Endothelial cell of umbilical vein (primary cell): Measurements from ENCODE around the gene SCGB3A1. TPM values are rescaled to one million over a fixed set of nuclear protein-coding genes. Genes with fewer than 3 reads are reported as not detected.

ENCODE experiments used
- BruUV-seq: library from RNA; stranded (reverse); fragments of 400-500 nt; replicated peaks from 2 replicates; lab custom pipeline; 2021; lab: Mats Ljungman, UMichigan
- CTCF ChIA-PET: fragments of 300-600, 350-600 bp; sonication (Branson Sonifier 250); formaldehyde crosslinking; loops from one replicate; lab custom pipeline; 2021; ENCODE audit warnings: antibody characterized with exemption, inconsistent platforms; lab: Charles Lee
- POLR2A ChIA-PET: fragments of 300-600, 350-600 bp; sonication (Branson Sonifier 250); formaldehyde crosslinking; loops from one replicate; lab custom pipeline; 2021; ENCODE audit warnings: antibody characterized with exemption, inconsistent platforms; lab: Charles Lee
- DNase-seq: peaks from one replicate; pipeline ENCODE4 v3.0.0-alpha.2; 2011; ENCODE audit warnings: low read depth, low spot score
- FAIRE-seq: peaks from 2 replicates; lab custom pipeline; 2011; peaks lifted over from hg19 to GRCh38; lab: Jason Lieb, UNC
- H2AFZ ChIP-seq: 2 replicates; pipeline ENCODE4 v1.6.0; 2012; ENCODE audit warnings: low read depth, low read length, control low read depth, inconsistent platforms
- H3K27ac ChIP-seq: 2 replicates; pipeline ENCODE4 v1.5.1; 2011; ENCODE audit warnings: low read depth, mild to moderate bottlenecking, control low read depth, low read length, moderate library complexity; ENCODE audit not compliant: insufficient read depth
- H3K27me3 ChIP-seq, 2 experiments: 2 replicates each; pipeline versions ENCODE4 v1.6.0 to v1.6.1; 2011; ENCODE audit warnings: low read length in 2 of 2, mixed read lengths in 1 of 2; ENCODE audit not compliant: control insufficient read depth in 2 of 2, insufficient read depth in 2 of 2
- H3K36me3 ChIP-seq, 2 experiments: 2 replicates in 1 of 2; 3 replicates in 1 of 2; pipeline ENCODE4 v1.5.1; 2011; ENCODE audit warnings: low read length in 2 of 2, mild to moderate bottlenecking in 1 of 2, moderate library complexity in 1 of 2; ENCODE audit not compliant: control insufficient read depth in 2 of 2, insufficient read depth in 2 of 2; ENCODE audit errors: extremely low read depth in 1 of 2
- H3K4me1 ChIP-seq: 3 replicates; pipeline ENCODE4 v1.5.1; 2011; ENCODE audit warnings: mild to moderate bottlenecking, low read length; ENCODE audit not compliant: control insufficient read depth, insufficient read depth; ENCODE audit errors: extremely low read depth
- H3K4me2 ChIP-seq: 2 replicates; pipeline ENCODE4 v1.6.1; 2011; ENCODE audit warnings: low read length, control low read depth, mixed read lengths; ENCODE audit not compliant: insufficient read depth
- H3K4me3 ChIP-seq, 3 experiments: fragments of 200-600 bp in 1 of 3; sonication (generic), shearing (Covaris generic) in 1 of 3; replicated peaks in 1 of 3; 2 replicates each; pipeline ENCODE4 v1.5.1; 2011 to 2016; ENCODE audit warnings: control low read depth in 3 of 3, low read length in 3 of 3, mild to moderate bottlenecking in 2 of 3, inconsistent platforms in 1 of 3, low read depth in 1 of 3, moderate library complexity in 1 of 3; ENCODE audit not compliant: insufficient read depth in 1 of 3
- H3K79me2 ChIP-seq: 2 replicates; pipeline ENCODE4 v1.6.0; 2012; ENCODE audit warnings: low read length, inconsistent platforms; ENCODE audit not compliant: control insufficient read depth, insufficient read depth
- H3K9ac ChIP-seq: replicated peaks from 2 replicates; pipeline ENCODE3; 2011; ENCODE audit warnings: low read length, control low read depth; ENCODE audit not compliant: insufficient read depth; ENCODE audit errors: extremely low read depth
- H3K9me1 ChIP-seq: replicated peaks from 3 replicates; pipeline ENCODE4 v1.6.0; 2011; ENCODE audit warnings: mild to moderate bottlenecking, low read length; ENCODE audit not compliant: control insufficient read depth, insufficient read depth; ENCODE audit errors: extremely low read depth
- H3K9me3 ChIP-seq: replicated peaks from 2 replicates; pipeline ENCODE4 v1.5.1; 2012; ENCODE audit warnings: low read length, inconsistent platforms; ENCODE audit not compliant: control insufficient read depth, insufficient read depth
- H4K20me1 ChIP-seq: replicated peaks from 2 replicates; pipeline ENCODE3; 2011; ENCODE audit warnings: mild to moderate bottlenecking, low read length; ENCODE audit not compliant: control insufficient read depth, insufficient read depth; ENCODE audit errors: extremely low read depth
- CTCF ChIP-seq, 2 donors: IDR thresholded peaks; 1 replicate in 1 of 2; 2 replicates in 1 of 2; pipeline ENCODE4 v1.5.1; 2011; ENCODE audit warnings: low read length in 2 of 2, mild to moderate bottlenecking in 2 of 2, moderate library complexity in 2 of 2, control low read depth in 1 of 2, inconsistent platforms in 1 of 2, low read depth in 1 of 2; ENCODE audit not compliant: insufficient read depth in 1 of 2; ENCODE audit errors: extremely low read depth in 1 of 2
- EZH2 ChIP-seq: IDR thresholded peaks from 2 replicates; pipeline ENCODE4 v1.6.1; 2012; ENCODE audit warnings: borderline replicate concordance, low read depth, mild to moderate bottlenecking, moderate library complexity, low read length, inconsistent platforms; ENCODE audit not compliant: severe bottlenecking
- FOS ChIP-seq: IDR thresholded peaks from 2 replicates; pipeline ENCODE4 v1.6.1; 2011; ENCODE audit warnings: mild to moderate bottlenecking, low read length, moderate library complexity, borderline replicate concordance; ENCODE audit not compliant: insufficient read depth
- GATA2 ChIP-seq: IDR thresholded peaks from 2 replicates; pipeline ENCODE4 v1.7.0; 2011; ENCODE audit warnings: low read depth, mild to moderate bottlenecking, moderate library complexity, mixed read lengths, low read length; ENCODE audit not compliant: insufficient read length, insufficient read depth
- JUN ChIP-seq: IDR thresholded peaks from 2 replicates; pipeline ENCODE4 v1.6.1; 2011; ENCODE audit warnings: borderline replicate concordance, low read depth; ENCODE audit not compliant: insufficient read length, insufficient read depth
- MAX ChIP-seq: IDR thresholded peaks from 2 replicates; pipeline ENCODE4 v1.6.1; 2011; ENCODE audit not compliant: insufficient read depth, insufficient read length
- MYC ChIP-seq: IDR thresholded peaks from one replicate; pipeline ENCODE4 v1.6.1; 2011; ENCODE audit warnings: mild to moderate bottlenecking, low read depth, low read length
- POLR2A ChIP-seq: IDR thresholded peaks from 2 replicates; pipeline ENCODE4 v1.6.1; 2012; ENCODE audit warnings: low read depth, mild to moderate bottlenecking, control low read depth, low read length
- POLR2AphosphoS5 ChIP-seq: IDR thresholded peaks from 2 replicates; pipeline ENCODE4 v1.6.1; 2012; ENCODE audit warnings: low read depth, mild to moderate bottlenecking, control low read depth, low read length, moderate library complexity; ENCODE audit not compliant: insufficient read depth
- dilution Hi-C: fragments of 300-500 bp; cut with MboI; formaldehyde crosslinking; loops from one replicate; pipeline ENCODE4 v1.15.0; 2019; ENCODE audit warnings: low sequenced_read_pairs; ENCODE audit not compliant: extremely low pct_ligation_motif_present
- intact Hi-C: fragments of 100-400 bp; cut with micrococcal nuclease; formaldehyde crosslinking; loops from one replicate; pipeline ENCODE4 v1.10.0; 2022
- polyA plus RNA-seq, 4 experiments: library from polyadenylated mRNA; depleted of rRNA in 3 of 4; stranded (reverse) in 3 of 4; unstranded in 1 of 4; fragments of >200 nt; gene quantifications; 2 replicates each; pipeline versions ENCODE4 v1.2.1 to v1.2.3, GENCODE V29; 2011 to 2012; ENCODE audit warnings: missing spikeins in 1 of 4
- total RNA-seq: library from RNA; stranded (reverse); gene quantifications from 2 replicates; pipeline ENCODE4 v1.2.3, GENCODE V29; 2021

The SCGB3A1 gene
- total and polyA plus RNA-seq, 2 donors (not counting 3 experiments of a cell fraction or from before 2014, with no cell fraction given) = 0.73 TPM; not detected in 1

- no TSS peak for BruUV-seq
- dilution Hi-C loops (no loop called here), intact Hi-C loops (loop anchor here (1.0 to 2.0 kb wide), 2 partner anchors 22 to 47 kb away; no protein-coding TSS in a partner anchor)
- no peak overlapping the region for H3K4me3 ChIP-seq
- ChIA-PET CTCF (no interaction called here), POLR2A (no interaction called here)
- DNase-seq = peak; percentile 23
- H3K79me2 ChIP-seq = no peaks in the 10 kb centered on the region
- no peak overlapping the region for H3K27ac ChIP-seq
- H2AFZ ChIP-seq = peak overlapping the region; percentile 18
- H3K9me3 ChIP-seq = no peaks in the 10 kb centered on the region
- peaks cover 7% of the 10 kb centered on the region for H3K4me1 ChIP-seq
- no peaks in the 10 kb centered on the region for H3K9me1 ChIP-seq
- no peaks in the 10 kb centered on the region for H4K20me1 ChIP-seq
- H3K36me3 ChIP-seq = peaks cover 0 to 21% of the 10 kb centered on the region in 2 experiments
- H3K9ac ChIP-seq = no peak overlapping the region
- TF ChIP-seq CTCF (IDR thresholded peaks at IDR 0.05; ENCODE audit: extremely low read depth in 1 of 2, insufficient read depth in 1 of 2, low read depth in 1 of 2, low read length in 2 of 2) = no peak
- no peak for TF ChIP-seq MYC
- TF ChIP-seq FOS = no peak
- no peak for TF ChIP-seq POLR2AphosphoS5
- TF ChIP-seq EZH2 = no peak
- no peak for TF ChIP-seq GATA2
- TF ChIP-seq JUN = no peak
- TF ChIP-seq POLR2A = no peak
- no peak for TF ChIP-seq MAX
- H3K27me3 ChIP-seq = no peaks in the 10 kb centered on the region
- H3K4me2 ChIP-seq = no peak overlapping the region
- FAIRE-seq = no peak
These were observed 32.1 kb upstream of the SCGB3A1 start for GRCh38 chr5:180623411-180623834.
